ENCODE results near the gene DENND4A.
"Not testable (repeated sequence)": the region's sequence is repeated elsewhere in the genome, so short reads cannot be mapped to it uniquely, and the experiment has no call there.

Gene DENND4A

DNA sequence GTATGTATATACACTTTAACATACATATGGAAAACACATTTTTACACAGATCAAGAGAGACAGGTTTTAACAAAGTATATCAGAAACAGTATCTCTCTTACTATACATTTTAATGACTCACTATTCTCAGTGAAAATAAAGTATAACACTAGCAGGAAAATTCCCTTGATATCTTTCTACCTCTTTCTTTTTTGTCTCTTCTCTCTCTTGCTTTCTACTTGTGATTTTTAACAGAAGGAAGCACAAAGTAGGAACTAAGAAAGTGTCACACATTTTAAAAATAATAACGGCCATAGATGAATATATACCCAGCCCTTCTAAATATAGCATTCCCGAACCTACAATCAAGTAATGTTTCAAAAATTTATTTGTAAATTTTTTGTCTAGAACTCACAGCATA lies 4.8 kb downstream of the DENND4A start:
- no peak for DNase-seq

DNA sequence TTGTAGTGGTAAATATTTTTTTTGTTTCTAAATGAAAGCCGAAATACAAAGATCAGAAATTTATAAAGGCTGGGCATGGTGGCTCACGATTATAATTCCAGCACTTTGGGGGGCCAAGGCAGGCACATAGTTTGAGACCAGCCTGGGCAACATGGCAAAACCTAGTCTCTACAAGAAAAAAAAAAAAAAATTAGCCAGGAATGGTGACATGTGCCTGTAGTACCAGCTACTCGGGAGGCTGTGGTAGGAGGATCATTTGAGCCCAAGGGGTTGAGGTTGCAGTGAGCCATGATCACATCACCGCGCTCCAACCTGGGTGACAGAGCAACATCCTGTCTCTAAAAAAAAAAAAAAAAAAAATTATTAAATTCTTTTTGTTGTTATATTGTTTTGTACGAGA lies 6.9 kb downstream of the DENND4A start:
- no peak for DNase-seq

DNA sequence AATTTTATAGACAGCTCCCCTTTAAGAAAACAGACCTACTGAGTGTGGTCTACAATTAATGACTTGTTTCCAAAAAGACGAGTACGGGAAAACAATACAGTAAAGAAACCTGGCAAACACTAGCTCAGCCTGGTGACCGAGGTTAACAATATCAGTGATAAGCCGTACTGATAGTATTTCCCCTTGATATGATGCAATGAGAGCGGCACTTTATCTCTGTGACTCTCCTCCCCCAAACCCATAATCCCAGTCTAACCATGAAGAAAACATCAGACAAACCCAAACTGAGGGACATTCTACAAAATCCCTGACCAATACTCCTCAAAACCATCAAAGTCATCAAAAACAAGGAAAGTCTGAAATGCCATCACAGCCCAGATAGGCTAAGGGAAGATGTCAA lies 8.2 kb downstream of the DENND4A start:
- no peak for DNase-seq

DNA sequence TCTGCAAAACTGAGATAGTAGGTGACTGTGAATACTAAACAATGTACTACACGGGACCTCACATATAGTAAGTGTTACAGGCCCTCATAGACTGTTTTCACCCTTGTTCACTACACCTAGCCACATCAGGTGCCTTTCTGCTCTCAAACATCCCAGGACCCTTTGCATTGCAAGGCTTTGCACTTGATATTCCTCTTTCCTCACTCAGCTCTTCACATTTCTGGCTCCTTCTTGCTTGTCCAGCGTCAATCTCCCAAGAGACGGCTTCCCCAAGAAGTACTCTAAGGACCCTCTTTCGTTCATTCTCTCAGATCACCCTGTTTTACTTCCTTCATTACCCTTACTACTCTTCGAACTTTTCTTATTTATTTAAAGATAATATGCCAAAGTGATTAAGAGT lies 10.0 kb downstream of the DENND4A start:
- DNase-seq: no peak

DNA sequence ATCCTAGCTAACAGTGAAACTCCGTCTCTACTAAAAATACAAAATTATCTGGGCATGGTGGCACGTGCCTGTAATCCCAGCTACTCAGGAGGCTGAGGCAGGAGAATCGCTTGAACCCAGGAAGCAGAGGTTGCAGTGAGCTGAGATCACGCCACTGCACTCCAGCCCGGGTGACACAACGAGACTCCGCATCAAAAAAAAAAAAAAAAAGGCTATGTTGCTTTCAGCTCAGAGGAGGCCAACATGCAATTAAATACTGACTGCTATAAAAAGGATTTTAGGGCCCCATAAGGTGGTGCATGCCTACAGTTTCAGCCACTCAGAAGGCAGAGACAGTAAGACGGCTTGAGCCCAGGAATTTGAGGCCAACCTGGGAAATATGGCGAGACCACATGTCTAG lies 13.4 kb downstream of the DENND4A start:
- DNase-seq: not testable (repeated sequence)

DNA sequence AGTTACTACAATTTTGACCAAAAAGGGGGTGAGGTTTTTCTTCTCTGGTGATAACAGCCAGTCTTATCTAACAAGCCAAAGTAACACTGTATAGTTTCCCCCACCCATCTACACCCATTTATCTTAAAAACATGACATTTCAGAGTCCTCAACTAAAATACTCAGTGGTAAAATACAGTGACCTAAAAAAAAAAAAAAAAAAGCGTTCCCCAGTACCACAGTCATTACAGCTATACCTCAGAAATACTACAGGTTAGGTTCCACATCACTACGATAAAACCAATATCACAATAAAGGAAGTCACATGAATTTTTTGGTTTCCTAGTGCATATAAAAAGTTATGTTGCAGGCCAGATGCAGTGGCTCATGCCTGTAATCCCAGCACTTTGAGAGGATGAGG lies 13.8 kb downstream of the DENND4A start:
- no peak for DNase-seq

DNA sequence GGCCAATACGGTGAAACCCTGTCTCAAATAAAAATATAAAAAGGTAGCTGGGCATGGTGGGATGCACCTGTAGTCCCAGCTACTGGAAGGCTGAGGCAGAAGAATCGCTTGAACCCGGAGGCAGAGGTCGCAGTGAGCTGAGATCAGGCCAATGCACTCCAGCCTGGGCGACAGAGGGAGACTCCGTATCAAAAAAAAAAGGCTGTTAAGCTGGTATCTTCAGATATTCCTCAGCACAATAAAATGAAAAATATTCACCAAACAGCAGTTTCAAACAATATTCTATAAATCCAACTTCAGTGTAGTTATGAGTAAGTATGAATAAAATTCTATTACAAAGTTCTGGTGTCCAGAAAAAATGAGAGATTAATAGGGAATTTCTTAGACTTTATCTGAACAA lies 14.2 kb downstream of the DENND4A start:
- DNase-seq: no peak

DNA sequence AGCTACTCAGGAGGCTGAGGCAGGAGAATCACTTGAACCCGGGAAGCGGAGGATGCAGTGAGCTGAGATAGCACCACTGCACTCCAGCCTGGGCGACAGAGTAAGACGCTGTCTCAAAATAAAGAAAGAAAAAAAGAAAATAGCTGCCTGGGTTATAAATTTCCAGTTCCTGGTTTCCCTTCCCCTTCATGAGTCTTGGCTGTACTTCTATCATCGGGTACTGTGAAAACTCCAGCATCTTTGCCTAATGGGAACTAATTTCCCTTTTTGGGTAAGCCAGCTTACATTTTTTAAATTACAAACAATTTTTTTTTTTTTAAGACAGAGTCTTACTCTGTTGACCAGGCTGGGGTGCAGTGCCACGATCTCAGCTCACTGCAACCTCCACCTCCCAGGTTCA lies 15.0 kb downstream of the DENND4A start:
- DNase-seq: no peak

DNA sequence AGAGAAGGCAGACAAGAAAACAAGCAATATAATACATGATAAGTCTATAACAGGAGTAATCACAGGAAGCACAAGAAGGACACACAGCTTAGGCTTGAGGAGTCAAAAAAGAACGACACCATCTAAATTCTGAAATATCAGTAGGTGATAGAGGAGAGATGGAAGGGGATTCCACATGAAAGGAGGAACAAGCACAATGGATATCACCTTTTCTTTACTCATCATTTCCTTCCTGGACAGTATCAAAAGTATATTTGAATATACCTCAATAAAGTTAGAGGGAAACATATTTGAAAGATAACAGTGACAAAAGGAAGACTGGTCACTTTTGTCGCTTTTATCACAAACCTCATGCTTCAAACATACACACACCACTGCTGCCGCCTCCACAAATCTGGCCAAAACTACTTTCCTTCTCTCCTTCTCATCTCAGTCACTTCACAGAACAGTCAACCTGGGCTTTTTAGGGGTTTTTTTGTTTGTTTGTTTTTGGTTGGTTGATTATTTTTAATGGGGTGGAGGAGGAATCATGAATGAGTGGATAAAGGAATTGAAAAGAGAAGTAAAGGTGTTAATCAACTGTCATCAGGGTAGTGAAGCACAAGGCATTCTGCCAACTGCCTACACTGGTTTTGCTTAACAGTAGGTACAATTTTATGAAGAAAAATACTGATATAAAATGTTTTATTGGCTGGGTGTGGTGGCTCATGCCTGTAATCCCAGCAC lies 18.5 kb downstream of the DENND4A start:
- no peak for DNase-seq

DNA sequence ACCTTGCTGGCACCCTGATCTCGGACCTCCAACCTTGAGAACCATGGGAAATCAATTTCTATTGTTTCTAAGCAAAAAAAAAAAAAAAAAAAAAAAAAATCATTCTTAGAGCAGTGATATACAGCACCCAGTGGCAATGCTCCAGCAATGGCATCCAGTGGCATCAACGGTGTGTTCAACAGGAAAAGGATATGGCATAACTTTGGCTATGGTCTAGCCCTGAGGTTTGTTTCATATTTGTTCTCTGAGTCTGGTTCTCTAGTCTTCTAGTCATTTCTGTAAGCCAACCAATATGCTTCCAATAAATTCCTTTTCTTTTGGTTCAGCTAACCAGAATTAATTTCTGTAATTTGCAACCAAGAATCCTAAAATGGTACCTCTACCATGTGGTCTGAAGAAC lies 19.2 kb downstream of the DENND4A start:
- DNase-seq: no peak

DNA sequence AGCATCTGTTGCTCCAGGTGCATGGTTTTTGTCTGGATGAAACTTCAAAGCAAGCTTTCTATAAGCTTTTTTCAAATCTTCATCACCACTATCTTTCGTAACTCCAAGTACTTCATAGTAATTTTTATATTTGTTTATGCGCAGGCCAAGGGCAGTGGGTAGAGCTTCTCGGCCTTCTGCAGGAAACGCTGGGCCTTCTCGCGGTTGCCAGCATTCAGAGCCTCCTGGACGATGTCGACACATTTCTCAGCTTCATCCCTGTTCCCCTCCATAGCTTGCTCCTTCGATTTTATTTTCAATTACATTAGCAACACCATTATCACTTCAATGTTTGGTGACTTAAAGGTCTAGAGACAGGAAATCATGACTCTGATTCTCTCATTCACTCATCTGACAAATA lies 20.2 kb downstream of the DENND4A start:
- no peak for DNase-seq

DNA sequence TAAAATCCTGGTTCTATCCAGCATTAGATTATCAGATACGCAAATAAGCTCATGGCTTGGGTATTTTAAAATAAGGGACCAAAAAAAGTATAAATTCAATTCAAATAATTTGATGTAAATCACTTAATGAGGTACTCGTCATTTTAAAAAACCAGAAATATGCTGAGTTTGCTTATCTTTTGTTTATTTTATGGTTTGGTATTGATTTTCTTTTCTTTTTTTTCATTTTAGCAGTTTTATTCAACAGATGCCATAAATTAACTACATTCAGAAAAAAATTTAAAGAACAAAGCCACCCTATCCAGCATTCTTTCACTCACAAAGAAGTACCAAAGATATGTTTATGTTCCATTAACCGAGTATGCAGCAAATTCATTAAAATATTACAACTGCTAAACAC lies 22.6 kb downstream of the DENND4A start:
- DNase-seq: no peak

DNA sequence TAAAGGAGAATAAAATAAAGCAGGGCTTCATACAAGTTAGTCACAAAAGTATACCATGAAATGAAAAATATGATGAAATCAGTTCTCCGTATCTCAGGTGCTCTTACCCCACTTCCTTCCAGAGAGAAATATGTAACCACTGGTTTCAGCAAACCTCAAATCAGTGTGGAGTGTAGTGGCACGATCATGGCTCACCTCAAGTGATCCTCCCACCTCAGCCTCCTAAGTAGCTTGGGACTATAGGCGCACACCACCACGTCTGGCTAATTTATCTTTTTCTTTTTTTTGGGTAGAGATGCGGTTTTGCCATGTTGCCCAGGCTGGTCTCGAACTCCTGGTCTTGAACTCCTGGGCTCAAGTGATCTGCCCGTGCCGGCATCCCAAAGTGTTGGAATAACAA lies 24.2 kb downstream of the DENND4A start:
- no peak for DNase-seq

DNA sequence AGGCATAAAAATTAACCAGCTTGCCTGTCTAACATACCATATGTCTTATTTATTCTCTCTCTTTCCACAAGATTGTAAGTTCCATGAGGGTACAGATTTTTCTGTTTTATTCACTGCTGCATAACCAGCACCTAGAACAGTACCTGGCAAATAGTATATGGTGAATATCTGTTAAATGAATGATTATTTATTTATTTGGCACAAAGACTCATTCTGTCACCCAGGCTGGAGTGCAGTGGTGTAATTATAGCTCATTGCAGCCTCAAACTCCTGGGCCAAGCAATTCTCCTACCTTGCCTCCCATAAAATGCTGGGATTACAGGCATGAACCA lies 24.9 kb downstream of the DENND4A start:
- peak; percentile 34 for DNase-seq

DNA sequence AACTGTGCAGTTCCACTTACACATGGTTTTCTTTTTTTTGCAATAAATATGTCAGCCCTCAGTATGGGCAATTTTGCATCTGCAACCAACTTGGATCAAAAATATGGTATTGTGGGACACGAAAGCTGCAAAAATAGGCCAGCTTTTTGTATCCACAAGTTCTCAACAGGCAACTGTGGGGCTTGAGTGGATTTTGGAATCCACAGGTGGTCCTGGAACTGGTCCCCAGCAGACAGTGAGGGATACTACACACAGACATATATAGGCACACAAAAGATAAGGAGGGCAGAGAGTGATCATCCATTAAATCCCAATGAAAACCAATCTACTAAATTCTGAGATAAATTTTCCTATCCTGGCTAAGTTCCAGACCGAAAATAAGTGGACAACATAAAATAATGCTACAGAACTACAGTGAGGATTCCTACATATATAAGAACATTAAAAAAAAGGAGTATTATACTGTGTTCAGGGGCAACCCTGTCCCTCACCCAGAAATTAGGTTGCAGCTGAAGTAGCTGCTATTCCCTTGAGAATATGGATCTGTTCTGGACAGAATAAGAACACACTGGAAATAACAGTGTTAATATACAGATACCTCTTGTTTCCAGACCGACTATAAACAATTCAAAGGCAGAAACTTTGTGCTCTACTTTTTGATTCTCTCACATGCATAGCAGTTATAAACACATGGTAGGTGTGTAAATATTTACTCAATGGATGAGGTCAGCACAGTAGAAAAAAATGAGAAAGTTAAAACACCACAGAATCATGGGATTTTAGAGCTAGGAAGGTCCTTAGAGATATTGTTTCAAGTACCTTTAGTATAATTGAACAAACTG lies 25.4 kb downstream of the DENND4A start:
- DNase-seq: peak; percentile 64

DNA sequence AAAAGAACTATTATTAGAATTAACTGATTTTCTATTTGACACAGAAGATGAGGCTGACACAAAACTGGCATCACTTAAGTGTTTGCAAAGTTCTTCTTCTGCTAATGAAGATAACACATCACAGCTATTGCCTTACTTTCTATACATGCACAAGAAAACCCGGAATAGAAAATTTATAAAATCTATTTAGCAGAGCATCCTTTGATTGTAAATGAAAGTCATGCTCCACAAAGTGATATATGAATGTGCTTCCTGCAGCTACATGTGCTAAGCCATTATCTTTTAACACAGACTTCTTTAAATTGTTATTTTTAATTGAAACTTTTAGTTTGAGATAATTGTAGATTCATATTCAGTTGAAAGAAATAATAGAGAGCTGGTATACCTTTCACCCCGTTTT lies 27.0 kb downstream of the DENND4A start:
- no peak for DNase-seq

DNA sequence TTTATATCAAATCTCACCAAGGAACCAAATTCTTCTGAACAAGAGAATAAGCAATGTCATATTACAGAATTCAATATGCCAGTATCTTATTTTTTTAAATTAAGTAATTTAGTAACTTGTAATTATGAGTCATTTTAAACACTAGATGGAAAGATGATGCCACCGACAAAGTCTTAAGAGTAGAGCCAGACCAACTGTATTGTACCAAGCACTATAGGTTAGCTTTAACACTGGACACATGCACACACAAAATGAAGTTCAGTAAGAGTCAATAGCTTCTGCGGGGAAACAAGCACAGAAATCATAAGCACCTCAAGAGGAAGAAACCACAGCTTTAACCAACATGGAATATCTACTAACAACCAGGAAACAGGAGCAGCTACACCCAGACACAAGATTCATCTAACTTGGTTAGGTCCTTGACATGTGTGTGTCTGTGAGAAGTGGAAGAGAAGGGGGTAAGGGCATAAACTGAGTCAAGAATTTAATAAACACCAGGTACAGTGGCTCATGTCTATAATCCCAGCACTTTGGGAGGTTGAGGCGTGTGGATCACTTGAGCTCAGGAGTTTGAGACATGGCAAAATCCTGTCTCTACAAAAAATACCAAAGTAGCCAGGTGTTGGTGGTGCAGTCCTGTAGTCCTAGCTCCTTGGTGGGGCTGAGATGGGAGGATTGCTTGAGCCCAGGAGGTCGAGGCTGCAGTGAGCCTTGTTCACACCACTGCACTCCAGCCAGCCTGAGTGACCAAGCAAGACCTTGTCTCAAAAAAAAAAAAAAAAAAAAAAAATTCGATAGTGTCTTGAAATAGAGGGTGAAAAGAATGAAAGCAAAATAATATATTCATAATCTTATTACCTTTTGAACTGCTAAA lies 28.9 kb downstream of the DENND4A start:
- DNase-seq: no peak

DNA sequence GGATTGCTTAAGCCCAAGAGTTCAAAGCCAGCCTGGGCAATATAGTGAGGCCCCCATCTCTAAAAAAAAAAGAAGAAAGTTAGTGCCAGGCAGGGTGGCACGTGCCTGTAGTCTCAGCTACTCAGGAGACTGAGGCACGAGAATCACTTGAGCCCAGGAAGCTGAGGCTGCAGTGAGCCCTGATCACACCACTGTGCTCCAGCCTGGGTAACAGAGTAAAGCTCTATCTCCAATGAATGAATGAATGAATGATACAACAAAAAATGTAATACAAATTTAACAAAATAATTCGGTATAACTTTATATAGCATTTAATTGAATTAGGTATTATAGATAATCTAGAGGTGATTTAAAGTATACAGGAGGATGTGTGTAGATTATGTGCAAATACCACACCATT lies 29.7 kb downstream of the DENND4A start:
- DNase-seq: no peak

DNA sequence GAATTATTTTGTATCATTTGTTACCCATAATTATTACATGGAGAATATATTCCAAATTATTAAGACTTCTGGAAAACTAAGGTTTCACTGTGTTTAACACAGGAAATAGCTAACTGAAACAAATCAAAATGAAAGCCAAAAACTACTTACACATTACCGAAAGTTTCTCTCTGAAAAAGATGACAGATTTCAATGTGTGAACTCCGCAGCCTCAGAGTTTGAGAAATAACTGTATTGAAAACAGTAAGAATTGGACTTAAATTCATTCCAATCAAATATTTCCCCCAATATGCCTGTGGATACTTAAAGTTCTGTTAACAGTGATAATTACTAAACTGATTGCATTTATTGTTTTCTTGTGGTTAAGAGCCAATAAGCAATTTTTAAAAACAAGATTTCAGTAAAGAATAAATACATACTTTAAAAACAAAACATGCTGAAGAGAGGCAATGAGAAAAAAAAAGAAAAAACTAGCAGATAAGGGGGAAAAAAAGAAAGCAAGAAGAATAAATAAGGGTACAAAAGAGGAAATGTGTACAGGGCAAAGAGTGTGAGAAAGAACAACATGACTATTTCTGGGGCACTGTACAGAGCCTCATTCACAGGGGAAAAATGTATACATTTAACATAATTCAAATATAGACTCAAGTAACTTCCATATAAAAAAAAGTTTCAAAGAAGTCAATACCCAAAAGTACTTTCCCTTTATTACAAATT lies 30.7 kb downstream of the DENND4A start:
- no peak for DNase-seq

DNA sequence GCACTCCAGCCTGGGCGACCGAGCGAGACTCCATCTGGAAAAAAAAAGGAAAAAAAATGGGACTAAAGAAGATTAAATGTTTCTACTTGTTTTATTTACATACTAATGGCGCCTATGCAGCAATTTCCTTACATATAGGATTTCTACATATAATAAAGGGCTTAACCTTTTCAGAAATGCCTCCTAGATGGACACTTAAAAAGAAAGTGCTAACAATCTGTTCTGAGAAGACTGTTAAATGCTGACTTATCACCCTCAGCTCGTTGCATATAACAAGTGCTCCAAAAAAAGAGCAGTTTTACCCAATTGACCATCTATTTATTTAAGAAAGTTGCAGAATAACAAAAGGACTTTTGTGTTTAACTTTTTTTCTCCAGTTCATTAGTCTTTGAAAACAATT lies 32.7 kb downstream of the DENND4A start:
- no peak for DNase-seq

DNA sequence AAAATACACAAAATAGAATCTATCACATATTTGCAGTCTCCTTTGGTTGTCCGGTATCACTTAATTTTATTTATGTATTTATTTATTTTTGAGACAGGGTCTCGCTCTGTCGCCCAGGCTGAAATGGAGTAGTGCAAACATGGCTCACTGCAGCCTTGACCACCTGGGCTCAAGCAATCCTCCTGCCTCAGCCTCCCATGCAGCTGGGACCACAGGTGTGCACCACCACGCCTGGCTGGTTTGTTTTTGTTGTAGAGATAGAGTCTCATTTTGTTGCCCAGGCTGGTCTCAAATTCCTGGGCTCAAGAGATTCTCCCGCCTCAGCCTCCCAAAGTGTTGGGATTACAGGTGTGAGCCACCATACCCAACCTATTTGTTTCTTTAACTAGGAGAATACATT lies 33.9 kb downstream of the DENND4A start:
- no peak for DNase-seq

DNA sequence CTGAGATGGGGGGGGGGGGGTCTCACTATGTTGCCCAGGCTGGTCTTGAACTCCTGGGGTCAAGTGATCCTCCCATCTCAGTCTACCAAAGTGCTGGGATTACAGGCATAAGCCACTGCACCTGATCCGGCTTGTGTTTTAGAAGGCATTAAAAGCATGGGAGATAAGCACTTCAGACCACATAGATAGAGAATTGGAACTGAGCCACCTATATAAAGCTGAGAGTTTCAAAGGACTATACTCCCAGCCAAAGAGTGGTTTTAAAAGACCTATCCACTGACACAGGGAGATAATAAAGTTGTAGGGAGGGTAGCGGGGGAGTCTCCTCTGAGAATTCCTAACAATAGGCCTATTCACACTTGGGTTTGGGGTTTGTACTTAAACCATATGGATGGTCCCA lies 34.8 kb downstream of the DENND4A start:
- no peak for DNase-seq

DNA sequence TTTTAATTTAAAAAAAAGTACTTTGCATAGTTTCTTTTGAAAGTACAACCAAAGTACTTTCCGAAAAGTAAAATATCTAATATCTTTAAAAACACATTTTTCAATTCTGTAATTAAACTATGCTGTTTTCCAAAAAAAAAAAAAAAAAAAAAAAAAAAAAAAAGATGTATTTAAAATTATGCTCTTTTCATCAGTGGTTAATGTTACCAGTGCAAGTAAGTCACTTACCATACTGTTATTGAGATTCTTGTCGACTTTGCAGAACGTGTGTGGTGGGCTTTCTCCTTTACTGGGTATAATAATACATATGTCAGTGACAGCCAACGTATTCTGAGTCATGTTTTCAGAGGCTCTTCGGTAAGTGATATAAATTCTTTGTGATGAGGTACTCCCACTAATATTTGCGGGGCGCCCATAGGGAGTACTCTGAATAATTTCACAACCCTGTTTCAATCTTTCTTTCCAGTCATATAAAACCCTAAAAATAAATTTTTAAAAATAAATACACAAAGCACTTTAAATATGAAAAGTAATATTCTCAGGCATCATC lies 39.9 kb downstream of the DENND4A start:
- no peak for DNase-seq
